Cardiac fibroblast (primary cell): Measurements from ENCODE around the gene COL11A2.

ENCODE experiments used
- DNase-seq, 2 donors: peaks; one replicate each; pipeline versions ENCODE4 v3.0.0 to v3.0.0-alpha.2; 2010; ENCODE audit warnings: low read depth in 2 of 2
- H3K4me3 ChIP-seq, 2 donors: replicated peaks in 1 of 2; 1 replicate in 1 of 2; 2 replicates in 1 of 2; pipeline ENCODE4 v1.5.1; 2011; ENCODE audit warnings: low read depth in 2 of 2, low read length in 2 of 2, mild to moderate bottlenecking in 2 of 2, moderate library complexity in 1 of 2
- TF ChIP-seq, protein P1 (sequence below): IDR thresholded peaks from one replicate; pipeline ENCODE4 v1.5.1; 2011; ENCODE audit warnings: low read depth, mild to moderate bottlenecking, low read length, inconsistent platforms

Gene COL11A2

DNA sequence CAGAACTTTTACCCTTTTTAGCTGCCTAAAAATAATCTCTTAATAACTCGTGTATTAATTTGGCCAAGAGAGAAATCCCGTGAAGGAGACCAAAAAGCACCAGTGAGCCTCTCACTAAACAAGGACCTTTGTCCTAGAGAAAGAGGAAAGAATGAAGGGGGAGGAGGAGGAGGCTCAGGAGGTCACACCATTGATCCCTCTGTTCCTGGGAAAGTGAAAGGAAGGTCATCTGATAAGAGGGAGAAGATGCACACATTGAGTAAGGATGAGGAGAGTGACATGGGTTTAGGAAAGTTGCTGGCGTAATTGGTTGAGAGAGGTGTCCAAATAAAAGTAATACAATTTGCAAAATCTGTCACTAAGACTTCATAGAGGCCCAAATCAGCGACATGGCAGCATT is 67.3 kb downstream of the COL11A2 start:
- TF ChIP-seq, protein P1, sequence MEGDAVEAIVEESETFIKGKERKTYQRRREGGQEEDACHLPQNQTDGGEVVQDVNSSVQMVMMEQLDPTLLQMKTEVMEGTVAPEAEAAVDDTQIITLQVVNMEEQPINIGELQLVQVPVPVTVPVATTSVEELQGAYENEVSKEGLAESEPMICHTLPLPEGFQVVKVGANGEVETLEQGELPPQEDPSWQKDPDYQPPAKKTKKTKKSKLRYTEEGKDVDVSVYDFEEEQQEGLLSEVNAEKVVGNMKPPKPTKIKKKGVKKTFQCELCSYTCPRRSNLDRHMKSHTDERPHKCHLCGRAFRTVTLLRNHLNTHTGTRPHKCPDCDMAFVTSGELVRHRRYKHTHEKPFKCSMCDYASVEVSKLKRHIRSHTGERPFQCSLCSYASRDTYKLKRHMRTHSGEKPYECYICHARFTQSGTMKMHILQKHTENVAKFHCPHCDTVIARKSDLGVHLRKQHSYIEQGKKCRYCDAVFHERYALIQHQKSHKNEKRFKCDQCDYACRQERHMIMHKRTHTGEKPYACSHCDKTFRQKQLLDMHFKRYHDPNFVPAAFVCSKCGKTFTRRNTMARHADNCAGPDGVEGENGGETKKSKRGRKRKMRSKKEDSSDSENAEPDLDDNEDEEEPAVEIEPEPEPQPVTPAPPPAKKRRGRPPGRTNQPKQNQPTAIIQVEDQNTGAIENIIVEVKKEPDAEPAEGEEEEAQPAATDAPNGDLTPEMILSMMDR, result no peak
- DNase-seq, result no peak
- no peak overlapping the region for H3K4me3 ChIP-seq

GRCh38 chr6:33124525-33124901 is 67.8 kb downstream of the COL11A2 start:
- no peak overlapping the region for H3K4me3 ChIP-seq
- DNase-seq, result no peak
- TF ChIP-seq, protein P1, result no peak

GRCh38 chr6:33123732-33124524 is 68.3 kb downstream of the COL11A2 start:
- peak; percentile 24 to 62 for DNase-seq
- TF ChIP-seq, protein P1, result peak; percentile 53

DNA sequence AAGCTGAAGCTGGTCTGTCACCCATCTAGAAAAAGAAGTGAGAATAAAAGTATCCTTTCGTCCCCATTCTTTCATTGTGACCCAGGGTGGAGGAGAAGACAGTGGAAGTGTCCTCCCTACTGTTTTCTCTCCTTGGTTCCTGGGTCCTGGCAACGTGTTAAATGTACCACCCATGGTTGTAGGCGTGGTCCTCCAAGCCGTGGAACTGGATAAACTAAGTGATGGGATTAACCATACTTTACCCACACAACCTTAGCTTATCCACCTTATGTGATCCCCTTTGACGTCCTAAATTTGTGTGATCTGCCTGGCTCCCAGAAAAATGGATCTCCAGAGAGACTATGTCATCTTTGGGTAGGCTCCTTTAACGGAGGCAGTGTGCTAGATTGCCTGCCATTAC is 69.1 kb downstream of the COL11A2 start:
- H3K4me3 ChIP-seq, result no peak overlapping the region
- DNase-seq, result no peak
- TF ChIP-seq, protein P1, result no peak

More at GRCh38 chr6:33123732-33124524, 68.3 kb downstream of the COL11A2 start:
- no peak overlapping the region for H3K4me3 ChIP-seq

- no peak for DNase-seq
- no peak overlapping the region for H3K4me3 ChIP-seq
- TF ChIP-seq, protein P1, result no peak
Observed at GRCh38 chr6:33120001-33120400, 72.3 kb downstream of the COL11A2 start.

- peak; percentile 68 to 73 for DNase-seq
- TF ChIP-seq, protein P1, result peak; percentile 66
- H3K4me3 ChIP-seq, result no peak overlapping the region
Observed at GRCh38 chr6:33118525-33119123, 73.6 kb downstream of the COL11A2 start.
